HepG2 (cell line): Measurements from ENCODE around the gene WNT7B. TPM values are rescaled to one million over a fixed set of nuclear protein-coding genes. Genes with fewer than 3 reads are reported as not detected.

Experiments used
- ATF5 ChIP-seq: sonication (generic); formaldehyde crosslinking; IDR thresholded peaks from 2 replicates; pipeline ENCODE4 v1.4.0; 2020; ENCODE audit warnings: mild to moderate bottlenecking, low read depth, missing genetic modification reagents
- CTCF ChIP-seq: sonication (generic); formaldehyde crosslinking; IDR thresholded peaks from 2 replicates; pipeline ENCODE4 v1.5.0; 2020; ENCODE audit warnings: mild to moderate bottlenecking, missing genetic modification reagents, moderate library complexity
- MAF1 ChIP-seq: sonication (generic); formaldehyde crosslinking; IDR thresholded peaks from 2 replicates; pipeline ENCODE4 v1.5.0; 2020; ENCODE audit warnings: missing genetic modification reagents, borderline replicate concordance
- PRPF4 ChIP-seq: fragments of 200-400 bp; formaldehyde crosslinking; IDR thresholded peaks from 2 replicates; pipeline ENCODE4 v1.6.1; 2016; ENCODE audit warnings: low read length, low read depth; ENCODE audit not compliant: poor library complexity, severe bottlenecking
- RFX1 ChIP-seq: fragments of 450-650 bp; IDR thresholded peaks from 2 replicates; pipeline ENCODE4 v1.6.1; 2017
- TFDP1 ChIP-seq: IDR thresholded peaks from 2 replicates; pipeline ENCODE4 v1.6.1; 2016; ENCODE audit warnings: missing compliant biosample characterization, missing genetic modification reagents, borderline replicate concordance
- TRIM24 ChIP-seq: sonication (generic); formaldehyde crosslinking; IDR thresholded peaks from 2 replicates; pipeline ENCODE4 v1.8.0; 2022; ENCODE audit warnings: mild to moderate bottlenecking, missing genetic modification reagents
- UBTF ChIP-seq: sonication (generic); formaldehyde crosslinking; IDR thresholded peaks from 2 replicates; pipeline ENCODE4 v1.4.0; 2020; ENCODE audit warnings: mild to moderate bottlenecking, missing genetic modification reagents
- YY1 ChIP-seq: IDR thresholded peaks from 2 replicates; pipeline ENCODE4 v1.6.1; 2011; ENCODE audit warnings: low read length, low read depth, moderate library complexity, mild to moderate bottlenecking; ENCODE audit not compliant: insufficient read depth, insufficient replicate concordance
- ZC3H13 ChIP-seq: sonication (generic); formaldehyde crosslinking; IDR thresholded peaks from 2 replicates; pipeline ENCODE4 v1.8.1; 2023; ENCODE audit warnings: mild to moderate bottlenecking, missing genetic modification reagents, moderate library complexity
- ZFX ChIP-seq: sonication (generic); formaldehyde crosslinking; IDR thresholded peaks from 2 replicates; pipeline ENCODE4 v1.4.0; 2020; ENCODE audit warnings: mild to moderate bottlenecking, low read depth, missing genetic modification reagents, moderate library complexity
- ZNF713 ChIP-seq: sonication (generic); formaldehyde crosslinking; IDR thresholded peaks from 2 replicates; pipeline ENCODE4 v1.4.0; 2020; ENCODE audit warnings: mild to moderate bottlenecking, missing genetic modification reagents
- ZNF816 ChIP-seq: sonication (generic); formaldehyde crosslinking; IDR thresholded peaks from 2 replicates; pipeline ENCODE4 v1.8.0; 2022; ENCODE audit warnings: missing genetic modification reagents, mild to moderate bottlenecking, borderline replicate concordance
- polyA plus RNA-seq, 8 experiments: library from polyadenylated mRNA; depleted of rRNA in 3 of 8; stranded (reverse) in 7 of 8; unstranded in 1 of 8; fragments of >200 nt; fragmentation: Illumina TruSeq in 4 of 8; extraction: Trizol in 4 of 8; gene quantifications; 2 replicates each; pipeline versions ENCODE4 v1.2.1 to v1.2.3, GENCODE V29; 2011 to 2016; ENCODE audit warnings: low read depth in 4 of 8, missing spikeins in 1 of 8, mixed read lengths in 1 of 8; ENCODE audit not compliant: insufficient read depth in 1 of 8
- total RNA-seq, 5 experiments: library from RNA; depleted of rRNA; stranded (reverse); fragments of >200 nt; fragmentation: Illumina TruSeq; extraction: Trizol; gene quantifications; 2 replicates each; pipeline ENCODE4 v1.2.3, GENCODE V29; 2016; ENCODE audit warnings: low read depth in 1 of 5

WNT7B gene
- total and polyA plus RNA-seq, 2 of the 13 experiments (the other 11 are each of a cell fraction or from before 2014, with no cell fraction given), result 0.09 TPM; not detected in 1

DNA sequence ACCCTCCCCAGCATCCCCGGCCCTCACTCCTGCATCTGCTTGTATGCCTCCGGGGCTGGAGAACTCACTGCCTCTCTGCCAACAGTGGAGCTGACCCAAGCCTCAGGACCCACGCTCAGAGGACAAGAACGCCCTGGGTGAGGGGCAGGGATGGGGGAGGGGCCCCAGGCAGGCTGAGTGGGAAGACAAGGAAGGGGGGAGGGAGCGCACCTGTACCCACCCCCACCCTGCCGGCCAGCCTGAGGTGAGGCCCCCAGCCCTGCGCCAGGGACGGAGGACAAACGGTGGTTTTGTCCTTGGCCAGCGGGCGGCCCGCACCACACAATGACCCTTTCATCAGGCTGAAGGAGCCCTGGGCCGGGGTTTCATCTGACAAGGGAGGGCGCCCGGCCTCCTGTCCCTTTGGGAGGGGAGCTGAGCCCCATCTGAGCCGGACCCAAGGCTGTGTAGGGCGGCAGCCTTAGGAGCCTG is 10.0 kb downstream of the WNT7B start (continued):
- TF ChIP-seq TFDP1 (CRISPR knock-in tag) (no peak), CTCF (CRISPR knock-in tag) (0 out of 2 replicates have a peak, but pooled peaks have one; percentile 7), MAF1 (CRISPR knock-in tag) (0 out of 2 replicates have a peak, but pooled peaks have one; percentile 1), ZNF713 (CRISPR knock-in tag) (no peak), ZNF816 (CRISPR knock-in tag) (no peak), PRPF4 (peak; percentile 90), TRIM24 (CRISPR knock-in tag) (no peak), ZFX (0 out of 2 replicates have a peak, but pooled peaks have one; percentile 29), UBTF (CRISPR knock-in tag) (peak; percentile 95), RFX1 (no peak), ZC3H13 (CRISPR knock-in tag) (no peak), YY1 (no peak), ATF5 (CRISPR knock-in tag) (no peak)
